GM12872 (cell line): Measurements from ENCODE around the gene ZNF609.

Source experiments
- CTCF ChIP-seq: IDR thresholded peaks from 3 replicates; pipeline ENCODE4 v1.5.1; 2011; ENCODE audit warnings: low read depth, mild to moderate bottlenecking, low read length, moderate library complexity; ENCODE audit not compliant: insufficient read depth

Gene ZNF609

GRCh38 chr15:64572856-64573255 is 112.5 kb downstream of the ZNF609 start:
- no peak for TF ChIP-seq CTCF

GRCh38 chr15:64574301-64575017 is 114.1 kb downstream of the ZNF609 start:
- TF ChIP-seq CTCF, result no peak

DNA sequence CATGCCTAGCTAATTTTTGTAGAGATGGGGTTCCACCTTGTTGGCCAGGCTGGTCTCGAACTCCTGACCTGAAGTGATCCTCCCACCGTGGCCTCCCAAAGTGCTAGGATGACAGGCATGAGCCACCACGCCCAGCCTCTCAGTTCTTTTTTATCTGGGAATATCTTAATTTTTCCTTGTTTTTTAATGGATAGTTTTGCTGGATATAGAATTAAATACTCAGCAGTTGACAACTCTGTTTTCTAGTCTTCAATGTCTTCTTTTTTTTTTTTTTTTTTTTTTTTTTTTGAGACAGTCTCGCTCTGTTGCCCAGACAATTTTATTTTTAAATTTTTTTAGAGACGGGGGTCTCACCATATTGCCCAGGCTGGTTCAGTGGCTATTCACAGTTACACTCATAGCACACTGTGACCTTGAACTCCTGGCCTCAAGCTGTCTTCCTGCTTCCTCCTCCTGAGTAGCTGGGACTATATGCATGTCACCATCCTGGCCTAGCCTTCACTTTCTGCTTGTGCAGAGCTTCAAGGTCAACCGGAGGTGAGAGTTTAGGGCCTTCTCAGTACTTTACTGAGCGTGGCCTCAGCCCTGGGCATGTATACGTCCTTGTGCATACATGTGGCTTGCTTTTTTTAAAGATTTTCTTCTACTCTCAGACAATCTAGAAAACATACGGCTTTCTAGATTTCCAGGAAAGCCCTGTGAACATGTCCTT is 120.5 kb downstream of the ZNF609 start:
- no peak for TF ChIP-seq CTCF

GRCh38 chr15:64581408-64581761 is 121.0 kb downstream of the ZNF609 start:
- no peak for TF ChIP-seq CTCF

GRCh38 chr15:64582202-64582601 is 121.8 kb downstream of the ZNF609 start:
- no peak for TF ChIP-seq CTCF

GRCh38 chr15:64583519-64583918 is 123.1 kb downstream of the ZNF609 start:
- no peak for TF ChIP-seq CTCF

DNA sequence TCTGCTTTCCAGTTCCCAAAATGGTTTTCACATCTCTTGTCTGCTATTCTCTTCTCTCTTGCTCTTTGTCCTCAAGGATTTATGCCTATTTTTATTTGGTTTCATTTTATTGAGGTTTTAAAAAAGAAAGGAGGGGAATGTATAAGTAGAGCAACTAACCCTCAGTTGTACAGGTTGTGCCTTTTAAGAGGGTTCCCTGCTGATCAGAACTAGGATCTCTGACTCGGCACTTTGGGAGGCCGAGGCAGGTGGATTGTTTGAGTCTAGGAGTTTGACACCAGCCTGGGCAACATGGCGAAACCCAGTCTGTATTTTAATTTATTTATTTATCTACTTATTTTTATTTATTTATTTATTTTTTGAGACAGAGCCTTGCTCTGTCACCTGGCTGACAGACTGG is 123.6 kb downstream of the ZNF609 start:
- no peak for TF ChIP-seq CTCF
